Anterior cingulate cortex (tissue), 58 donors: ENCODE results near the gene FEV.
A peak's percentile ranks its signal among the peaks of the same experiment; 100 is the strongest.

Source experiments
- DNase-seq, 58 donors: peaks; one replicate each; lab custom pipeline; 2025; lab: John Stamatoyannopoulos, UW

Gene FEV

DNA sequence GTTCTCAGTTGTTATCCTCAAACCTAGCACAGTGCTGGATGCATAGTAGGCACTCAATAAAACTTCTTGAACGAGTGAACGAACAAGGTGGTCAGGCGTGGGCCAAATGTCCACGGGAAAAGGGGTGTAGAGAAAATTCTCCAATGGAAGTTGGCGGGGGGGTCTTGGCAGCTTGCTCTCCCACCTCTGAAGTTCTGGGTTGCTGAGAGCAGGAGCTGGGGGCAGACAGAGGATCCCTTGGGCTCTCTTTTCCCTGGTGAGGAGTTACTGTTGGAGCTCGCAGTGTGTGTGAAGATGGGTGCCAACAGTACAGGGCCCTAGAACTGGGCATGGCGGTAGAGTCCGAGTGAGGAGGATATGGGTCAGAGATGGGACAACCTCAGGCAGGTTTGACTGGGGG, 10.6 kb upstream of the FEV start:
- DNase-seq: no peak

DNA sequence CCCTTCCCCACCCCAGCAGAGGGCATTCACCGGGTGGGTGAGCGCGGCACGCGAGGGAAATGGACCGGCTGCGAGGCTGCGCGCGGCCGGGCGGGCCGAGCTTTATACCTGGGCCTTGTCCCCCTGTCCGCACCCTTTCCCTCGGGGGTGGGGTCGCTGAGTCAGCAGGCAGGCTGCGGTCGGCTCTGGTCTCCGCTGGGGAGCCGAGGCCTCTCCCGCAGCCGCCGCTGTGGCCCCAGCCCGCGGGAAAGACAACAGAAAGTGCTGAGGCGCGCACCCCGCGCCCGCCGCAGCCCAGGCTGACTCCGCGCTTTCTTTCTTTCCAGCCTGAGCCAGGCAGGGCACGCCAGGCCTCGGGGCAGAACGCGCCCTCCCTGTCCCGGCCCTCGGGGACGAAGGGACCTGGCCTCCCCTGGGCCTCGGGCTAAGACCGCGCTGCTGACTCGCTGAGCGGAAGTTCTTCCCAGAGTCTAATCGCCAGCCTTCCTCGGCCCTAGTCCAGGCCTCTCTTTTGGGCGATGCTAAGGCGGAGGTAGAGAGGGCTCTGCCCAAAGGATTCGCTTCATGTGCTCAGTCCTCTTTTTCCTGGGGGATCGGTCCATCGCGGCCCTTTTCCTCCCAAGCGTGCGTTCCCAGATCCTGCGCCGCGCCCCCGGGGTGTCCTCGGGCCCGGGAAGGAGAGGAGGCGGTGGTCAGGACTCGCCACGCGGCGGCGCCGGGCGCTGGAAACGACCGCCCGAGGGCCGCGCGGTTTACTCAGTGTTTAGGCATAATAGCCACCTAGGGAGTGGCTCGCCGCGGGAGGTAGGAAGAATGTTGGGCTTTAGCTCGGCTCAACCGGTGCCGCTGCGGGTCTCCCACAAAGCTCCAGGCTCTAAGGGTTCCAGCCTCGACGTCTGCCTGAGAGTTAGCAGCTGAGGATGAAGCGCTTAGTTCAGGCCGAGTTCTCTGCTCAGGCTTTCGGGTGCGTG, 8.6 kb upstream of the FEV start, which contains the start of gene CRYBA2:
Gene CRYBA2, minus strand, starts transcription at position 78 of the 971 bp plus-strand sequence. CDS start 246 bp downstream, outside the sequence.
- DNase-seq: no peak

DNA sequence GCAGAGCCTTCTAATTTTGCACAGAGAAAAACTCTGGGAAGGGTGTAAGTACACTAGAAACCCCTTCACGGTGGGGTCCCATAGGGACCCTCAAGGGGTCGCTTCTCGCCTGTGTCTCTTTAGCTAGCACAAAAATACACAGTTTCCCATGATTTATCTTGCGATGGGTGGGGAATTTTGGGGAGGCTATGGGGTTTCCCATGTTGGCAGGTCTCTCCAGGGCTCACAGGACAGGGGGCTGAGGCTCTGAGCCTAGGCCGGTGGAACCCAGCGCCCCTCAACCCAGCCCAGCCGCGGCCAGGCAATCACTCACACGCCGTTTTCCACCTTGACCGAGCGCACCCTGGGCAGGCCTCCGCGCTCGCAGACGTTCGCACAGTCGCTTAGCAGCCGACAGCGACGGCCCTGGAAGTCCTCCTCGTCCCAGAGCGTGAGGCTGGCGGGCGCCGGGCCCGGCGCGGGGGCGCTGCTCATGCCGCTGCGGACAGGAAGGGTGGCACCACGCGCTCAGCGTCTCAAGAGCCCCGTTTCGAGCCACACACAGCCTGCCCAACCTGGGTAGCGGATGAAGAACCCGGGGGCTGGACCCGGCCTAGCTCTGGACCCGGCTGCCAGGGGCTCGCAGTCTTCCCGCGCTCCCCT, 7.8 kb upstream of the FEV start:
- peak in 1 of 58 donors; percentile 19 for DNase-seq

DNA sequence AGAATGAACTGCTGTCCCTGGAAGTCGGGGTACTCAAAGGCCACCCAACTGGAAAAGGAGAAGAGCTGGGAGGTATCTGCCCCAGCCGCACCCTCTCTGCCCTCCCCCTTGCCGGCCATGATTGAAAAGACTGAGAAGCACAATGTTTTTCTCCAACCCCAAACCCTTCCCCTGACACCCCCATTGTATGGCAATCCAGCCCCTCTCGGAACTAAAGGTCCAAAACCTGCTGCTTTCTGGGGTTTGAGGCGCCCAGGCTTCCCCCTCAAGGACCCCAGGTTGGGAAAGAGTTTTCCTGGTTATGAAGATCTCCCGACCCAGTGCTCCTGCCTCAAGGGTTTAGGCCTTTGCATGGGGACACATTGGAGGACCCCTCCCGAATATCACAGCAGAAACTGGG, 7.2 kb upstream of the FEV start:
- DNase-seq: no peak

DNA sequence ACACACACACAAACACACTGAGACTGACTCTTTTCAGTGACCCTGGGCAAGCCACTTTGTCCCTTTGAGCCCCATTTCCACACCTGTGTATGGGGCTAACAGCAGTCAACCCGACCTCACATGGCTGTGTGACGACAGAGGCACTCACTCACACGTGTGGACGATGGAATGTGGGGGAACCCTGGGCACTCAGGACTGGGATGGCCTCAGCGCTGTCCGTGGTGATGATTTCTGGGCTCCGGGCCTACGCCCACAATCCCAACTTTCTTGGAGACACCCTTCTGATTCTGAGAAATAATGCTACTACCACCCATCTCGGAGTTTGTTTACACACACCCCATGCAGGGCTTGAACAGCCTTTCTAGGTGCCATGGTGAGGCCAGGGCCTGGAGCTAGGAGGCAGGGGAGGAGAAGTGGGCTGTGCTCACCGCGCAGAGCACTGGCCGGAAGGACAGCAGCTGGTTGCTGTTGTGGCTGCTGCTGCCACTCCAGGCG, 6.7 kb upstream of the FEV start:
- no peak for DNase-seq

DNA sequence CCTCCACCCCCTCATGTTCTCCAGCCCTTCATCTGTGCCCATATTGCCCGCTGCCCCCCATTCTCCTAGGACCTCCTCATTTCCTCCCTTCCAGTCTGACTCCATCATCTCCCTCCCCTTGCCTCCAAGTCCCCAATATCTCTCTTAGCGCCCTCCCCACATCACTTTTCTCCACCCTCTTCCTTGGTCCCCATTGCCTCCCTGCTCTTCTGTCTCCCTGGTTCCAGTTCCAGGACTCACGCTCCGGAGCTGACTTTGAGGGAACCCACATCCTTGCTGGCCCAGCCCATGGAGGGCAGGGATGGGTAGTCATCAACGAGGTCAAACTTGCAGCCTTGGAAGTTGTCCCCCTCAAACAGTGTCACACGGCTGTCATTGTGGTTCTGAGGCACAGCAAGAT, 5.6 kb upstream of the FEV start:
- no peak for DNase-seq

DNA sequence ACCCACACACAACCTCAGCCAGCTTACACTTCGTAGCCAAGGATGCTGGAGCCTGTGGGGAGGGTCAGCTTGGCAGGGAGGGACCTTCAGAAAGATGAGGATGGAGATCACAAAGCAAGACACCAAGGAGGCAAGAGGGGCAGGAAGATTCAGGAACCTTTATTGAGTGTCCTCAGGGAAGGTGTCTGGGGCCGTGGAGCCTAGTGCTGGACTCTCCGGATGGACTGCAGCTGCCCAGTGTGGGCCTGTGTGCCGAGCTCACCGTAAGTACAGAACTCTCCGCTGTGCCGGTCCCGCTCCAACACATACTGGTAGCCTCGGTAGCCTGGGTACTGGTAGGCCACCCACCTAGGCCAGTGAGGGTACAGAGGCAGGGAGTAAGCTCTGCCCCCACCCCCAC, 5.1 kb upstream of the FEV start:
- no peak for DNase-seq

DNA sequence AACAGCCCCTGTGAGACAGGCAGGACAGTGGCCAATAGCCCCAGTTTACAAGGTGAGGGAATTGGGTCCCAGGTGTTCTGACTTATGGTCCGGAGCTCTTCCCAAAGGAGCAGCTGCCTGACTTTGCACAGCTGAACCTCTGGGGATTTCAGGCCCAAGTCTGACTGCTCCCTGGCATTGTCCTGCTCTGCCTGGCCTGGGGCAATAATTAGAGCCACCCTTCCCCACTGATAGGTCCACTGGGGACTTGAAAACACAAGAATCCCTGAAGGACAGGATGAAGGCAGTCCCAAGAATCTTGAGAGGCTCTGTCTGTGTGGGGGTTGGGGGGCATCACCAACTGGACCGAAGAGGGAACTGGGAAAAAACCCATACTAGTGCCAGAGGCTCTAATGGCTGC, 3.7 kb upstream of the FEV start:
- DNase-seq: no peak

DNA sequence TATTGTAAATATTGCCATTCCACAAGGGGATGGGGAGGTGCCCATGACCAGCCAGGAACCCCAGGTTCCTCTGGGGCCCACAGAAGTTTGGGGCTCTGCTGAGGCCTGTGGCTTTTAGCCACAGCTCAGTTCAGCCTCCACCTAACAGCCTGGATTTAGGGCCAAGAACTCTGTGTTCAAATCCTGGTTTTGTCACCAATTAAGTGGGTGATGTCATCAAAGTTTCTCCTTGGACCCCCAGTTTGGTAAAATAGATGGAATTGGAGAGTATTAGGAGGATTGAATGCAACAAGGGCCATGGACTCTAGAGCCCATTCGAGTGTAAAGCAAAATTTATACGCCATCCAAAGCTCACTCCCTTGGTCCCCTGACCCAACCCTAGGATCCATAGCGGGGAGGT, 3.2 kb upstream of the FEV start:
- no peak for DNase-seq

DNA sequence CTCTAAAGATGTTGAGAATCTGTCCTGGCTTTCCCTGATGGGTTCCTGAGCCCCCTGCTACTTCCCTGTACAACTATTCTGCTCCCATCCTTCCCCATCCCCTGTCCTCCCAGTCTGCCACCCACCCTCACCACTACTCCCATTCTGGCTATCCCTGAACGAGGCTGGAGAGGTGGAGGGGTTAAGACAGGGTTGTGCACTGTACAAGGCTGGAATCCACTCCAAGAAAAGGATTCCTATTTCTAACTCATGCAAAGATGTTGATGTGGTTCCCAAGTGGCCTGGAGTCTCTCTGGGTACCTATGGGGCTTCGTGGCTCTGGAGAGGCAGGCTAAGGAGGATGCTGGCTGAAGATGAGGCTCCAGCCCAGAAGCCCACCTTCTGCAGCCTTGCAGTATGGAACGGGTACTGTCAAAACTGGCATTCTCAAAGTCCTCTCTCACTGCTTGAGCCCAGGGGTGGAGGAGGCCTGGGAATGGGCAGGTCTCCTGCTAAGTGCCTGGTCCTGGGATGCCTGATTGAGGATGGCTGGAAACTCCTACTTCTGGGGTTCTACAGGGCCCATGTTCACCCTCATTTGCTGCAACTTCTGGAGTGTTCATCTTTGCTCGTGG, 1.3 kb upstream of the FEV start:
- DNase-seq: no peak

DNA sequence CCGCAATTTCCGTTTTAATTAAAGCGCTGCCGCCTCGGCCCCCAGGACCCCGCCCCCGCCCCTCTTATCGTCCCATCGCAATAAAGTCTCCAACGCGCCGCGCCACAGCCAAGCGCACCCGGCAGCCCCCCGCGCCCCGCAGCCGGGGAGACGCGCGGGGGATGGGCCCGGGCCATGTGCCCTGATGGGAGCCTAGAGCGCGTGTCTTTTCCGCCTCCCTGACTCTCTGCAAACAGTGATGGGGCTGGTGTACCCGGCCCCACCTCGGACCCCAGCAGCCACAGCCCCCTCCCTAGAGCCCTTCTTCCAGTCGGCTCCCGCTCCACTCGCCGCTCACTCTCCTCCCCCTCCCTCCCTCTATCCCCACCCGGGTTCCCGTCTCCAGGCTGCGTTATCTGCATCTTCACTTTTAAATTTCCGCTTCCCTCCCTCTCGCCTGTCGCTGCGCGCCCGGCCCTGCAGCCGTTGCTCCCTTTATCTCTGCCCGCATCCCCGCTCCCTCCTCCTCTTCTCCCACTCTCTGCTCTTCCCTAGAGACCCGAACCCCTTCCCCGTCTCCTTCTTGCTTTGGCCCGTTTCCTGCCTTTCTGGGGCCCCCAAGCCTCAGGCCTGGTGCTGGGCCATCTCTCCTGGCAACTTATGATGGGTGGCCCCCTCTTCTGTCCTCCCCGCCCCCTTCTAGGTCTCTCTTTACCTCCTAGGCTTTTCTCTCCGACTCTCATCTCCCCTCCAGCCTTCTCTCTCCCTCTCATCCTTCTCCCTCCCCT, 524 bp upstream of the FEV start:
- no peak for DNase-seq

DNA sequence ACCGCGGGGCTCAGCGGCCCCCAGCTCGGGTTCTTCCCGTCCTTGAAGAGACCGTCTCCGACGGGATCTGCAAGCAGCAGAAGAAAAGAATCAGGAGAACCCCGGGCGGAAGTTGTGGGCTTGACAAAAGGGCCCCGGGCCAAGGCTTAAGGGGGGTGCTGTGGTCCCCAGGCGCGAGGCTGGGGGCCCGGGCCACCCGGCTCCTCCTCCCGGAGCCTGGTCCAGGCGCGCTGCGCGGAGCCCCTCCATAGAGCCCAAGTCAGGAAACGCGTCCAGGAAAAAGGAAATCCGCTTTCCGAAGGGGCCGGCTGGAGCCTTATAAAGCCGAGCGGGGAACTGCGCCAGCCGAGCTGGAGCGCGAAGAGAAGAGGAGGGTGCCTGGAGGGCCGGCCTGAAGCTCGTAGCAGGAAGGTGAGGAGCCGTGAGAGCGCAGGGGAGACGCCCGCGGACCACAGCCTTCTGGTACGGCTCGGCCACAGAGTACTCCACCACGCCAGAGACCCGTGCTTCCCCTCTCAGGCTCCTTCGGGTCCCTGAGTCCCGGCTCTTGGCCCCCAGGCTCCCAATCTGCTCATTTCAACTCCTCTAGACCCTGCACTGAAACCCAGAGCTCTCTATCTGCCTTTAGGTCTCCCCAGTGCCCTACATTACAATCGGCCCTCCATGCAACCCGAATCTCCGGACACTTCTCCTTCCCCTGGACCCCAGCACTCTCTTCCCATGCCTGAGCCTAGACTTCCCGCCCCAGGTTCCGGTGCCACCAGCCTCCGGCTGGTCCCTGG, 554 bp downstream of the FEV start:
- no peak for DNase-seq

DNA sequence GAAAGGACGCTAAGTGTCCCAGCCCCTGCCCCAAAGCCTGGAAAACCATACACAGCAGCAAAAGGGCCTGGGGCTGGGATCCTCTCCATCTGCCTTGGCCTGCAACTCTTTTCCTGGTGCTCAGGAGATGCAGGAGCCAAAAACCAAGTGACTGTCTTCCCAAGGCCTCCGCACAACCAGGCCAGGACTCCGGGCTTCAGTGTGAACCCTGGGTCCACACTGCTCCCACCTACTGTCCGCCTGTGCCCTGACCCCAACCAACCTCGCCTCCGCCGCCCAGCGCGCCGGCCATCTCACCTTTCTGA, 1.1 kb downstream of the FEV start:
- no peak for DNase-seq

DNA sequence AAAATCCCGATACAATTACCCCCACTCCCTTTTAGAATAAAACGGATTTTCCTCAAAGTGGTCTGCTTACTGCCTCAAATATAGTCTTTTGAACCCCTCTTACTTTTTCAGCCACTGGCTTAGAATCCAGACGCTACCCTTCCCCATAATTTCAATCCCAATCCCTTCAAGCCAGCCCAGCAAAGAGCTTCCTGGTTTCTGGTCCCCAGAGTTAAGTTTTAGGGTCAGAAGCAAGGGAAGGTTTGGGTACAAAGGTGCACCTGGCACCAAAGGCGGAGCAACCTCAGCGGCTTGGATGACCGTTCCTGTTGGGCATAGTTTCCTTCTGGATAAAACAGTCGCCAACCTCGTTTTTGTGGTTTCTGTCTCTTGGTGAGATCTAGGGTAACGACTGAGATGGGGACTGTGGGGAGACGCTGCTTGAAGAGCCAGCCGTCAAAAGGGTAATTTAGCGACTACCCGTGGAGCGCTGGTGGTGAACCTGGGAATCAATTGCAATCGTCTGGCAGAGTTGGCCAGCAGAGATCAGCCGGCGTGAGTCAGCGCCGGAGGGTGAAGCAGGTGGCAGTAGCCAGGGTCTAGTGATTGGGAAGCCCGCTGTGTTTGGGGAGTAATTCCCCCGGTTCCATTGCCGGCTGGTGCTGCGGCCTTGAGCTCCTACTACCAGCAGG, 1.6 kb downstream of the FEV start:
- DNase-seq: no peak

DNA sequence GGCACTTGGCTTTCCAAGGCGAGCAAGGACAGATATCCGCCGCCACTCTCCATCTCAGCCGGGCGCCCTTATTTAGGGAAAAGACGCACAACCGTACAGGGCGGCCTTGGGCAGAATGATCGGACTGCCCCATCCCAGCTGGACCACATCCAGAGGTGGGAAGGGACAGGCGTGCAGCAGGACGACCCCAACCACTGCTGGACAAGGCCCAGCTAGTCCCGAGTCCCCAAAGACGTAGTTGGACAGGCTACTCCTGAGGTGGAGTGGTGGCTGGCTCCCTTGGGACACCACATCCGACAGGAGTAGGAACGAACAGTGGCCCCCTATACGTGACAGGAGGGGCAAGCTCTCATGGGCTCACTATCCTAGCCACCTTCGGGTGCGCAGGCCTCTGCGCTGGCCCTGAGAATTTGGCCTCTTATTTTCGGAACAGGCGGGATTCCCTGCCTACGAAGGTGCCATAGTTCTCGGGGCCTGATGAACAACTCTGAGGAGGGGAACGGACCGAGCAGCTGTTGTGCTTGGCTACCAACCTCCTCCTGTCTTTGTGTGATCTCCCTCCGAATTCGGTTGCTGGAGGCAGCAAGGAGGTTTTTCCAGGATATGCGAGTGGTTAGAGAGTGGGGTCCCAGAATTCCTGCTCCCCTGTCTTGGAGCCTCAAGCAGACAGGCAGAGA, 2.3 kb downstream of the FEV start:
- DNase-seq: no peak

DNA sequence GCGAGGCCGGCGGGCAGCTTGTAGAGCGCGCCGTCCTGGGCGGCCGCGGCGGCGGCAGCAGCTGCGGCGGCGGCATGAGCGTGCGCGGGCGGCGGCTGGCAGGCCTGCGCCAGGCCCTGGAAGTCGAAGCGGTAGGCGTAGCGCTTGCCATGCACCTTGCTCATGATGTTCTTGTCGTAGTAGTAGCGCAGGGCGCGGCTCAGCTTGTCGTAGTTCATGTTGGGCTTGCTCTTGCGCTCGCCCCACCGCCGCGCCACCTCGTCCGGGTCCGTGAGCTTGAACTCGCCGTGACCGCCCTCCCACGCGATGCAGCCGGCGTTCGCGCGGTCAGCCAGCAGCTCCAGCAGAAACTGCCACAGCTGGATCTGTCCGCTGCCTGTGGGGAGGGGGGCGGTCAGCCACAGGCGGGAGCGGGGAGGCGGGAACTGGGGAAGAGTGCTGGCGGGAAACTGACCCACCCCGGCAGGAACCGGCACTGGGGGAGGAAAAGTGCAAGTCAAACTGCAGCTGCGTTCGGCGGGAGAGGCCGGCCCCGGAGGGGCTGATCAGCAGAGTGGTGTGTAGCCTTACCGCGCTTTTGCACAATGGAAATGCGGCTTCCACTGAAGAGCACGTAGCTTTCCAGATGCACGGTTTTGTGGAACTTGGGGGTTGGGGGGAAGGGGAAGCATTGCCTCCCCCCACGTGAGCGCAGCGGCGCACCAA, 3.0 kb downstream of the FEV start:
- DNase-seq: peak in 1 of 58 donors; percentile 12

DNA sequence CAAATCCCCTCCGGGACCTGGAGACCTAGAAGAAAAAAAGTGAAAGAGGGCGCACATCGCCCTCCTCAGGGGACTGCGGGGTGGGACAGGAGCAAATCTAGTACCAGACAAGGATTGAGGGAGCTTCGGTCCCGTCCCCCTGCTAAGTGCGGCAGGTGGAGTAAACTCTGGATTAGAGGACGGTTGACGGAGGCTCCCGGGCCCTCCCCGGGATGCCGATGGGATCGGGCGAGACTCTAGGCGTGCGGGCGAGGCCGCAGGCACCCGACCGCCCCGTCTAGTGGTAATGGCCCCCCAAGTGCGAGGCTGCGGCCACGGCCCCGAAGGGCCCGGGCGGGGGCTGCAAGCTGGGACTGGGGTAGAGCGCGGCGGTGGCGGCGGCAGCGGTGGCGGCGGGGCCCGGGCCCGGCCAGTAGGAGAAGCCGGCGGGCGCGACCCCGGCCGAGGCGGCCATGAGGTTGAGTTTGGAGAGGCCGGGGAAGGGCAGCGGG, 3.5 kb downstream of the FEV start:
- DNase-seq: no peak
